Dedifferentiated amniotic fluid mesenchymal stem cell (primary cell): ENCODE data around the gene GALE.
"Not testable (repeated sequence)": the region's sequence is repeated elsewhere in the genome, so short reads cannot be mapped to it uniquely, and the experiment has no call there.

Experiments used
- DNase-seq: peaks from one replicate; pipeline ENCODE4 v3.0.0-alpha.2; 2016; ENCODE audit errors: extremely low spot score

The GALE gene

DNA sequence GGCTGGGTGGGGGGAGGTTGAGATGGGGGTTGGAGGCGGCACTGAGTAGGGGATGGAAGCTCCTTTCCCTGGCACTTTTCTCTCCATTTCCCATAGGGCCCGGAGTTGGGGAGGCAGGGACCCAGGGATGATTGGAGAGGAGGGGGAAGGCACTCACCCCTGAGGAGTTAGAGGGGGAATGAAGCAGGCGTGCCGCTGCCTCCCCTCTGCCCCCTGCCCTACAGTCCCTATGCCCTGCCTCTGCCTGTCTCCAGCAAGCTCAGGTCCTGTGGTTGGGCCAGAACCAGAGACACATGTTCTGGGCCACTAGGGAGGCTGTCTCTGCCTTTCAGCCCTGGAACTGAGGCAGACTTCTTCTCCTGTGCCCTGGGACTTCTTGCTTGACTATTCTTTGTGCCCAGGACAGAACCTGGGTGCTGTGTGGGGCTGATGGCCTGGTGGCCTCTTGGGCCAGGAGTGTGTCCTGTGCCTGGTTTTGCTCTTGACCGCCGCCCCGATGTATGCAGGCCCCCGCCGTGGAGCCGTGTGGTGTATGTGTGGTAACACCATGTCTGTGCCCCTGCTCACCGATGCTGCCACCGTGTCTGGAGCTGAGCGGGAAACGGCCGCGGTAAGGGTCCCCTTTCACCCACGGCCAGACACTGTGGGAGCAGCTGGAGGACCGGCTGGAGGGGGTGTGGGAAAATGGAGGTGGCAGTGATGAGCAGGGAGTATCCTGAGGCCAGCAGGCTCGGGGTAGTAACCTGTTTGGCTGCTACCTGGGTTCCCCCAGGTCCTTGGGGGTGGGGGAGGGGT lies 8.2 kb downstream of the GALE start:
- DNase-seq = no peak

DNA sequence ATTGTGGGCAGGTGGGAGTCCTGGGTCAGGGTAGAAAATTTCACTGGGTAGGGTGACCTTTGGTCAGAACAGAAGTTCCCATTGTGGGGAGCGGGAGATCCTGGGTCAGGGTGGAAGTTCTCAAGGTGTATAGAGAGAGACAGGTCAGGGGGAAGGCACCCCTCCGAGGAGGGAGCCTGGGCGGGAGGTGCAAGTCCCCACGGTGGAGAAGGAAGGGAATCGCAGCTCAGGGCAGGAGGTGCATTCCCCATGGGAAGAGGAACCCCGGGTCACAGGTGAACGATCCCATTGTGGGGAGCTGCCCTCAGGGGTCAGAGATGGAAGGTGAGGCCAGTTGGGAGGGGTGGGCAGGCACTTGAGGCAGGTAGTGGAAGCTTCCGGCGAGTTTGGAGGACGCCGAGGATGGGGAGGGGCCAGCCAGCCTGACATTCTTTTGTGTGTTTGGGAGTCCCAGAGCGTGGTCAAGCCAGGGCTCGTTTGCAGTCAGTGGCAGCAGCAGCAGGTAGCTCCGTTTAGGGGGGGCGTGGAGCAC lies 9.0 kb downstream of the GALE start:
- no peak for DNase-seq

DNA sequence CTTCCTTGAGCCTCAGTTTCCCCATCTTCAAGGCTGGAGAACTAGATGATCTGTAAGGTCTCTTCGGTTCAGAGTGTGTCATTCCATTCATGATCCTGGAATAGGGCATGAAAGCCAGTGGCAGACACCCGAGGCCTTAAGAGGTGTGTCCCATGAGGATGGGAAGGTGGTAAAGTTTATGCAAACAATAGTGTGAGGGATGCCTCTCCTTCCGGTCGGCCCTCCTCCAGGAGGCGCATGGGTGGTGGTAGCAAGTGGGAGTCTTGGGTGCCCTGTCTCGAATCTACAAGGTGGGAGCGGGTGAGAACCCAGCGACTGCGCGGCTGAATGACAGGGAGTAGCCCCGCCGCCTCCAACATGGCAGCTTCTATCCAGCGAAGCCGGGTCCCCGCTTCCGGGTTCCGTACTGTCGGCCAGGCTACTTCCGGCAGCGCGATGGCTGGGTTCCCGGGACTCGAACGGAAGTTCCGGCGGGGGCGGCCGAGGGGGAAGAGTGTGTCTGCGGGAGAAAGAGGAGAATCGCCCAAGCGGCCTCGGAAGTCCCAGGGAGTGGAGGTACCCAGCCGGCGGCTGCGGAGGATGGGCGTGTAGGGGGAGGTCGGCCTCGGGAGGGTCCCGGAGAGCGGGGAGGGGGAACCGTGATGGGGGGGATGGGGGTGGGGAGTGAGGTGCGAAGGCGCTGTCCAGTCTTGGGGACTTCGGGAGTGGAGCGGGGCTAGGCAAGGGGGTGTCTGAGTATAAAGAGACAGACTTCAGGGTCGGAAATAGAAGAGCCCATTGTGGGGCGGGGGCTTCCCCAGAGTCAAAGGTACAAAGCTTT lies 9.6 kb downstream of the GALE start, which contains the start of gene LYPLA2:
LYPLA2 (plus strand) TSS at position 450 of the 820 bp plus-strand sequence. CDS start 1,538 bp downstream, outside the sequence.
- DNase-seq = peak; percentile 94

DNA sequence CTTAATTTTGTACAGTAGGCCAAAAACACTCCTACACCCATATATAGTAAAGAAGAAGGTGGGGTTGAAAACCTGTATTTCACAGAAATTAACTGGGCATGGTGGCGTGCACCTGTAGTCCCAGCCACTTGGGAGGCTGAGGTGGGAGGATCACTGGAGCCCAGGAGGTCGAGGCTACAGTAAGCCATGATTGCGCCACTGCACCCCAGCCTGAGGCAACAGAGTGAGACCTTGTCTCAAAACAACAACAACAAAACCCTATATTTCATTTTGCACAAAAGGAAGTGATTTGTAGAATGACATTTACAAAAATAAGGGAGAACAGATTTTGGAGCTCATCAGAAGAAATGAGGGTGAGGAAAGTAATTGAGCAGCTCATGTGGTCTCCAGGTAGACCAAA lies 11.9 kb downstream of the GALE start:
- DNase-seq = no peak

DNA sequence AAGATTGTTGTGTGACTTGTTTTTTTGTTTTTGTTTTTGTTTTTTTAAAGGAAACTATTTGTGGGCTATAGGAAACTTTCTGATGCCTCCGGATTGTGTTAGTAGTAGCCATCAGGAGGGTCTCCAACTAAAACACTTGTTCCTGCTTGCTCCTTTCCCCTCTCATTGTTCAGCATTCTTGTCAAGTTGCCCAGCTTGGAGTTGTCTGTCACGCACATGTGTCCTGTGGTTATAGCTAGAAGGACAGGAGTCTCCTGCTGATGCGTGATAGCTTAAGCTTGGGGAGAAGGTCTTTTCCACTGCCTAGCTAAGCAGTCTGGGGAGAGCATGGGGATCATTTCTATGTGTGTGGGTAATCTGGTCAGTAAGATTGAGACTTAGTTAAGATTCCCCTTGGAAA lies 12.9 kb downstream of the GALE start:
- DNase-seq = no peak

DNA sequence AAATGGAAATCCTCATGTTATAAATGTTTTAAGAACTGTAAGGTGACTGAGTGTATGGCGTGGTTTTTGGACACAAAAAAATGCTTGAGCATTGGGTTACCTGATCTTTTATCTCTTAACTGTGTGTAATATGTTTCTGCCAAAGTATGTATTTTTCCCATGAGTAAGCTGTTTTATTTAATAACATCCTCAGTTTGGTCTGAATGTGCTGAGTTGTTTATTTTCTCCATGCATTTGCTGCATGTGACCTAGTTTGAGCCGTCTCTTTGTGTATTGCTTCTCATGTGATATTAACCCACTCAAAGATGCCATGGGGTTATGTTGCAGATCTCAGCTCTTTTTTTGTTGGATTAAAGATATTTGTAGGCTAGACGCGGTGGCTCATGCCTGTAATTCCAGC lies 15.7 kb downstream of the GALE start:
- DNase-seq = no peak

DNA sequence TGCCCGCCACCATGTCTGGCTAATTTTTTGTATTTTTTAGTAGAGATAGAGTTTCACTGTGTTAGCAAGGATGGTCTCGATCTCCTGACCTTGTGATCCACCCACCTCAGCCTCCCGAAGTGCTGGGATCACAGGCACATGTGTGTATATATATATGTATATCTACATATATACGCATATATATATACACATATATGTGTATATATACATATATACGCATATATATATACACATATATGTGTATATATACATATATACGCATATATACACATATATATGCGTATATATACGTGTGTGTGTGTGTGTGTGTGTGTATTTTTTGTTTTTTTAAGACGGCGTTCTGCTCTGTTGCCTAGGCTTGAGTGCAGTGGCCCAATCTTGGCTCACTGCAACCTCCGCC lies 17.4 kb downstream of the GALE start:
- not testable (repeated sequence) for DNase-seq

DNA sequence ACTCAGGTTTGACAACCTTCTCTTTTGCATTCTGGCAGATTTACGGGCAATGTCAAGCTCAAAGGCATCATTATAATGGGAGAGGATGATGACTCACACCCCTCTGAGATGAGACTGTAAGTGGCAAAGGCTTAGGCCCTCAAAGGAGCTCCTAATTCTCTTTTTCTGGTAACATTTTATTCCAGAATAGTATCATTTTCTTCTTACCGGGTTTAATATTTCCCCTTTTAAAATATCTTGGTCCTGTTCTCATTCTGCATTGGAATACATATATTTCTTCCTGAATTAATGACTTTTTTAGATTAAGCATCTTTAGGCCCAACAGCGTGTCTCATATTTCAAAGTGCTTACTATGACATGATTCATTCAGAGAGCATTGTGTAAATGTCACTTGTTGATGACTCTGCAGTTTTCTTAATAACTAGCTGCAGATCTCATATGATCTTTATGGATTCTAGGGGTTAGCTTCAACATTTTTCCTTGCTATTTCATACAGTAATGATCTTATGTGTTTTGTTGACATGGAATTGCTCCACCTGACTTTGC lies 20.7 kb downstream of the GALE start:
- no peak for DNase-seq

DNA sequence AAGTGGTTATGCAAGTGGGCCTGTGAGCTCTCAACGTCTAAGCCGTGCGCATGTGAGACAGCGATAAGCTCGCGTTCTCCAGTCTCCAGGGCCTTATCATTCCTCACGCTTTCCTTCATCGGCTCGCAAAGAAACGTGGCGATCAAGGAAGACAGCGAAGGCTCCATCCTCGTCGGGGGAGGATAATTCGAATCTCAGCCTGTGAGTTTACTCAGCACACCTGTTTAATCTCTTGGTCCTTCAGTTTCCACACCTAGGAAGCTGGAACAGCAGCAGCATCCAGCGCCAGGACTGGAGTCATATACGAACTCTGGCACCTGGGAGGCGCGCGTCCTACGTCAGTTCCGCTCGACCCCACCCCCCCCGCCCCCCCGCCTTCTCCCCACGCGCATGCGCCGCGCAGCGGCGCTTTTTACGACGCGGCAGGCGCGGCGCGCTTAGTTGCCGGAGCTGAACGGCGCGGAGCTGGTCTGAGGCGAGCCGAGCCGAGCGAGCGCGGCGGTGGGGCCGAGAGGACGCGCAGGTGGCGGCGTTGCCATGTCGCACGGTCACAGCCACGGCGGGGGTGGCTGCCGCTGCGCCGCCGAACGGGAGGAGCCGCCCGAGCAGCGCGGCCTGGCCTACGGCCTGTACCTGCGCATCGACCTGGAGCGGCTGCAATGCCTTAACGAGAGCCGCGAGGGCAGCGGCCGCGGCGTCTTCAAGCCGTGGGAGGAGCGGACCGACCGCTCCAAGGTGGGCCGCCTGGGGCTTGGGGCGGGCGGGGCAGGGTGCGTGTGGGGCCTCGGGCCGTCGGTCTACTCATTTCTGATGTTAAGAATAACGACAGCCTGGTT lies 22.4 kb downstream of the GALE start, which contains the start of gene PITHD1:
PITHD1 (plus strand) TSS at position 440 of the 836 bp plus-strand sequence; CDS start at position 538, 98 bp downstream.
- DNase-seq = peak; percentile 62

DNA sequence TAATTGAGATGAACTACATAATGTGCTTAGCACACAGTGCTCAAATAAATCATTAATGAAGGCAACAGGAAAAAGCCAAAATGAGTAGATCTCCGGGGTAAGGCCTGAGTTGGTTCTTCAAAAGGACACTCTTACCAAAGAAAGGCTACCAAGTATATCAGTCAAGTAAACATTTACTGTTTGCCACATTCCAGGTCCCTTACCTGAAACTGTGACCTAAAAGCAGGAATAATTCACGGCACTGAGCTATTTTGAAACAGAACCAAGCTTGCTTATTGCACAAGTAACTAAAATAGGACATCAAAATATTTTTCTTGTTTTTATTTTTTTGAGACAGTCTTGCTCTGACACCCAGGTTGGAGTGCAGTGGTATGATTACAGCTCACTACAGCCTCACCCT lies 24.3 kb downstream of the GALE start:
- no peak for DNase-seq

DNA sequence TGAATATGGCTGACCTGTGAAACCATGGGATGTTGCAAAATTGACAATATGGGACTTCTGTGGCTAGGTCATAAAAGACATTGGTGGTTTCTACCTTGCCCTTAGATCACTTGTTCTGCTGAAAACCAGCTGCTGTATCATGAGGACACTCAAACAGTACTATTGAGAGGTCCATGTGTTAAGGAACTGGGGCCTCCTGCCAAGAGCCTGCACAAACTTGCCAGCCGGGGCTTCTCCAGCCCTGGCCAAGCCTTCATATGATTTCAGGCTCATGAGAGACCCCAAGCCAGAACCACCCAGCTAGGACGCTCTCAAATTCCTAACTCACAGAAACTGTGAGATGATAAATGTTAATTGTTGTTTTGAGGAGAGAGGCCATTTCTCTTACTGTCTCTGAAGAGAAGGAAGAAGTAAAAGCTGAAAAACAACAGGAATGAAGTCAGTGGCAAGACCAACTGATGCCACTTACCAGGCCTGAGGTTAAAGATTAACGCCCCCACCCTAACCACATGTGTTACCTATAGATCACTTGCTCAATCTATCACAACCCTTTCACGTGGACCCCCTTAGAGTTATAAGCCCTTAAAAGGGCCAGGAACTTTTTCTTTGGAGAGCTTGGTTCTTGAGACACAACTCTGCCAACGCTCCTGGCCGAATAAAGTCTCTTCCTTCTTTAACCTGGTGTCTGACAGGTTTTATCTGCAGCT lies 26.2 kb downstream of the GALE start:
- no peak for DNase-seq

DNA sequence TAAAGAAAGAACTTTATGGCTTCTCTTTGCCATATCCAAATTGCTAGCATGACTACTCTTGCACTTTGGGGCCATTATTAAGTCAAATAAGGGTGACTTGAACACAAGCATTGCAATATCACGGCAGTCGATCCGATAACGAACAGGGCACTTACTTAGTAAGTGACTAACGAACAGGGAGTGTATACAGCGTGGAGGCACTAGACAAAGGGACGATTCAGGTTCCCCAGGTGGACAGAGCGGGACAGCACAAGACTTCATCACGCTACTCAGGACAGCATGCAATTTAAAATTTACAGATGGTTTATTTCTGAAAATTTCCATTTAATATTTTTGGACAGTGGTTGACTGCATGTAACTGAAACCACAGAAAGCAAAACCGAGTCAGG lies 27.7 kb downstream of the GALE start:
- no peak for DNase-seq

DNA sequence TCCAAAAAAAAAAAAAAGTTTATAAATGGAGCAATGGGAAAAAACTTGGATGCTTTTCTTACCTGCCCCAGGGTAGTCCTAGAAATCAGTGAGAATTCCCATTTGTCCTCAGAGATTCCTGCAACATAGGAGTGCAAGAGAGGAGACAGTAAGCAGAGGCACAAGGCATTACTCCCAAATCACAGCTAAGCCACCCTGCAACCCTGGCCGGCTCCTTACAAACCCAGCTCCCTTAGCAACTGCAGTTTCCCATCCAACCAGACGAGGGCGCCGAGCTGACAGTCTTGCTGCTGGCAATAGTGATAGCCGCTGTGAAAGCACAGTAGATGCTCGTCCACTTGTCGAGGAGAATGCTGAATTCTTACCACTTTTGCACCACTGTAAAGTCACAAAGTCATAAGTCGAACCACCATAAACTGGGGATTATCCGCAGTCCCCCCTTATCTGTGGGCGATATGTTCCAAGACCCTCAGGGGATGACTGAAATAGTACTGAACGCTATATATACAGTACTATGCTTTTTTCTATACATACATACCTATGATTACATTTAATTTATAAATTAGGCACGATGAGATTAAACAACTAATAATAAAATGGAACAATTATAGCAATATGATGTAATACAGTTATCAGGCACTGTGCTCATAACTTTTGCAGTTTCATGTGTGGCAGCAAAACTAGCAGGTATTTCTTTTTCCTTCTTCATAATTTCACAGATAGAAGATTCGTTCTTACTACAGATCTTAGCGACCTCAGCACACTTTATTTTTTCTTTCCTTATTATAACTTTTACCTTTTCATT lies 28.3 kb downstream of the GALE start:
- DNase-seq = peak; percentile 87

DNA sequence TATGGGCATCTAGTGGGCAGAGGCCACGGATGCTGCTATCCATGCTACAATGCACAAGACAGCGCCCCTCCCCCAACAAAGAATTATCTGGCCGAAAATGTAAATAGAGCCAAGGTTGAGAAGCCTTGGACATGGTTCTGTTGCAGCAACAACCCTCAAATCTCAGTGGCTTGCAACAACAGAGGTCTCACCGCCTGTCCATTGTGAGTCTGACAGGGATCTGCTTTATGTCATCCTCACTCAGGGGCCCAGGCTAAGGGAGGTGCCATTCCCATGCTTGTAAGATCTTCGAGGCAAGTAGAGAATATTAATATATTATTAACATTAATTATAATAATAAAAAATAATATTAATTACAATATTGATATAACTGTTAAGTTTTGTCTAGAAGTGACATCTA lies 31.8 kb downstream of the GALE start:
- no peak for DNase-seq

DNA sequence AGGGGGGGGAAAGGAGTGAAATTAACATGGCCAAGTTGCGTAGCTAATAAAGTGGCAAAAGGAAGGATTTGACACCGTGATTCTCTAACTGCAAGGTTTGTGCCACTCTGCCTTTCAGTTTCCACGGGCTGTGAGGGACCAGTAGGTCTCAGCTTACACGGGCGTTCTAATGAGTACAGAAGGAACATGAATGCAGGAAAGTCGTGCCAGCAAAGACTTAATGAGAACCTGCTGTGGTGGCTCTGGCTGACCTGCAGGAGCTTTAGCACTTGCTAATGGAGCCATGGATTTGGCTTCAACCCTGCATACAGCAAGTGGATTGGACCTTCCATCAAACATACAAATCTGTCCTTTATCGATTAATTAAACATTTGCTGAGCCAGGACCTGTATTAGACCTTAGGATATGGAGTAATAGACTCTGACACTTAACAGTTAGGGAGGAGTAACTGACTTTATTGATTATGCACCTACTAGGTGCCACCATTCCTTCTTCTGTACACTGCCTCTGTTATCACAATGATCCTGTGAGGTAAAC lies 37.4 kb downstream of the GALE start:
- DNase-seq = no peak

DNA sequence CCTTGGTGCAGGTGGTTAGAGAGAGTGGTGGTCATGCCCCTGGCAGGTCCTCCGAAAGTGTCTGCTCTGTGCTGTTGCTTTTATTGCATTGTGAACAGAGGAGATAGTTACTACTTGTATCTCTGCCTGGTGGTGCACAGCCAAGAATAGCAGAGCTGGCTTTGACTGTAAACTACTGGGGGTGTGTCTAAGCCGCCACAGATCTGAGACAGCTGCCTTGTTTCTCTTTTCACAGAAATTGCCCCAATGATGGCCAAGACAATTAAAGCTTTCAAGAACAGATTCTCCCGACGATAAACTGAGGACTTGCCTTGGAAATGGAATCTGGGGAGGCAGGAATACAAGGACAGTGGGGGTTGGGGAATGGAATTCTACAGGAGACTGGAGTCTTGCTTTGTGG lies 41.3 kb downstream of the GALE start:
- DNase-seq = no peak

DNA sequence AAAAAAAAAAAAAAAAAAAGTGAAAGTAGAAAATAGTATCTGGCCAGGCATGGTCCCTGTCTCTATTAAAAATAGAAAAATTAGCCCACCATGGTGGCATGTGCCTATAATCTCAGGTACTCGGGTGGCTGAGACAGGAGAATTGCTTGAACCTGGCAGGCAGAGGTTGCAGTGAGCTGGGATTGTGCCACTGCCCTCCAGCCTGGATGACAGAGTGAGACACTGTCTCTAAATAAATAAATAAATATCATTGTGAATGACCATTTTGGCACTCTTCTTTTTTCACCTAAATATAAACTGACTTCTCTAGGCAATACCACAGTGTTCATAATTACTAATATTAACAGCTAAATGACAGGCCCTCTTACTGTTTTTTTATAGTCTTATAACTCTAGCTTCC lies 42.7 kb downstream of the GALE start:
- no peak for DNase-seq

DNA sequence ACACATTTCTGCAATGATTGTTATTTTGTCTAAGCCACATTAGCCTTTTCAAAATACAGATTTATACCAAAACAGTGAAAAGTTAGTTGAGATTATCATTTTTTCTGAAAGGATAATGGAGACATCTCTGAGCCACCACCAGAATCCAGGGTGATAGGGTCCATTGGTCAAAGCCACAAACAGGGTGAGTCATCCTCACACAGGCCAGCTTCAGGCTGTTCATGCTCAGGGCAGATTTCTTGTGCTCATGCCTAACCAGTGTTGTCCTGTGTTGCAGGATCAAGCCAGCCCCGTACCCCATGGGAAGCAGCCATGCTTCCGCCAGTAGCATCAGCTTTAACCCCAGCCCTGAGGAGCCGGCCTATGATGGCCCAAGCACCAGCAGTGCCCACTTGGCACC lies 43.9 kb downstream of the GALE start:
- DNase-seq = no peak

DNA sequence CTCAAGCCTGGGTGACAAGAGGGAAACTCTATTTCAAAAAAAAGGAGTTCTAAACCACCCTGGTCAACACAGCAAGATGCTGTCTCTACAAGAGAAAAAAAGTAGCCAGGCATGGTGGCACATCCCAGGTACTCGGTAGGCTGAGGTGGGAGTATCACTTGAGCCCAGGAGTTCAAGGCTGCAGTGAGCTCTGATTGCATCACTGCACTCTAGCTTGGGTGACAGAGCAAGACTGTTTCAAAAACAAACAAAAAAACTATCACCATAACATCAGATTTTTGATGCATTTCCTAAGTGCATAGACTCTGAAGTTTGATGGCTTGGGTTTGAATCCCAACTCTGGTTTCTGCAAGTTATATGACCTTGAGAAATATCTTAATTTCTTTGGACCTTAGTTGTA lies 47.6 kb downstream of the GALE start:
- no peak for DNase-seq

DNA sequence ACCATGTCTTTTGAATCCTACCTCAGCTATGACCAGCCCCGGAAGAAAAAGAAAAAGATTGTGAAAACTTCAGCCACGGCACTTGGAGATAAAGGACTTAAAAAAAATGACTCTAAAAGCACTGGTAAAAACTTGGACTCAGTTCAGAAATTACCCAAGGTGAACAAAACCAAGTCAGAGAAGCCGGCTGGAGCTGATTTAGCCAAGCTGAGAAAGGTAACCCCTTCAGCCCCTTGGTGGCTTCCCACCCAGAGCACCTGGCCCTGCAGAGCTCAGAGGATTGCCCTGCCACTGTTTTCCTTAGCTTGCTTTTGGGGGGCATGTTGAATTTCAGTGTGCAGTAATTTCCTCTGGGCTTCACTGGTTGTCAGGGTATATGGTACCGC lies 48.7 kb downstream of the GALE start:
- DNase-seq = no peak
